H1 (cell line): ENCODE measurements around the gene KIF26B. TPM values are rescaled to one million over a fixed set of nuclear protein-coding genes. Genes with fewer than 3 reads are reported as not detected.

Source experiments
- CBX5 ChIP-seq: fragments of 300-800, 300-1000 bp; sonication (generic); IDR thresholded peaks from 2 replicates; pipeline ENCODE4 v1.7.1; 2016; ENCODE audit warnings: antibody characterized with exemption, low read length, low read depth
- POLR2AphosphoS5 ChIP-seq: IDR thresholded peaks from 2 replicates; pipeline ENCODE4 v1.6.1; 2011; ENCODE audit warnings: low read depth, low read length
- RAD21 ChIP-seq, 2 experiments: IDR thresholded peaks in 1 of 2; conservative IDR thresholded peaks in 1 of 2; 2 replicates each; pipeline ENCODE4 v1.6.1; 2011; ENCODE audit warnings: low read depth in 2 of 2, low read length in 2 of 2, improper control_type of control experiment in 1 of 2, inconsistent platforms in 1 of 2, mild to moderate bottlenecking in 1 of 2, moderate library complexity in 1 of 2
- RFX5 ChIP-seq: IDR thresholded peaks from 2 replicates; pipeline ENCODE4 v1.6.1; 2011; ENCODE audit warnings: low read depth, low read length, improper control_type of control experiment, borderline replicate concordance
- SIRT6 ChIP-seq: IDR thresholded peaks from one replicate; pipeline ENCODE4 v1.7.1; 2012; ENCODE audit warnings: low read length, inconsistent platforms
- polyA plus RNA-seq, 7 experiments: library from polyadenylated mRNA; depleted of rRNA in 3 of 7; stranded (reverse) in 5 of 7; unstranded in 2 of 7; fragments of >200 nt in 5 of 7; fragments of 200-250 nt in 2 of 7; gene quantifications; 1 replicate in 5 of 7; 2 replicates in 1 of 7; 4 replicates in 1 of 7; pipeline versions ENCODE4 v1.2.1 to v1.2.3, GENCODE V29; 2011 to 2013; ENCODE audit warnings: missing spikeins in 2 of 7, mixed read lengths in 2 of 7
- total RNA-seq: library from RNA; stranded (reverse); fragmentation: NEBNext Ultra II Directional; extraction: Animal tissue kit (Norgen Biotek cat#: 25700); gene quantifications from 2 replicates; pipeline ENCODE4 v1.2.1, GENCODE V29; 2021
- TF ChIP-seq, protein P1 (sequence below): fragments of 300-600 bp; sonication (generic); IDR thresholded peaks from 2 replicates; pipeline ENCODE4 v1.7.1; 2012; ENCODE audit warnings: low read length, moderate library complexity, mild to moderate bottlenecking, inconsistent platforms; ENCODE audit not compliant: insufficient replicate concordance
- TF ChIP-seq, protein P2 (sequence below): IDR thresholded peaks from 2 replicates; pipeline ENCODE4 v1.6.1; 2012; ENCODE audit warnings: inconsistent platforms

The KIF26B gene
- total and polyA plus RNA-seq, 2 of the 8 experiments (the other 6 are each of a cell fraction or from before 2014, with no cell fraction given), result 0.06 to 0.28 TPM

DNA sequence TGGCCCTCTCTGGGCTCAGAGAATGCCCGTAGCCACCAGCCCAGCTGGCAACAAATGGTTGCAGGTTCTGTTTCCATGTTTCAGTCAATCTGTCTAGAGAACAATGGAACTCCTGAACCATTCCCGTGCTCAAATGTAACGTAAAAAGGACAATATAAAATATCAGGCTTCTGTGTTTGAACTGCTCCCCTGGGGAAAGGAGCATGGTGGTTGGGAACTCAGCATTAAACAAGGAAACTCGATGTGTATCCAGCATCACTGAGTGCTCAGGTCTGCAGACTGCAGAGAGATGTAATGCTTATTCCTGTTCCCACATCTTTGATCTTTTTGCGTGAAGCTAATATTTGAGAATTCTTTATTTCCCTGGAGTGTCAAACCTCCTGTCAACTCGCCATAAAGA is 326.5 kb downstream of the KIF26B start (continued):
- TF ChIP-seq, protein P1, sequence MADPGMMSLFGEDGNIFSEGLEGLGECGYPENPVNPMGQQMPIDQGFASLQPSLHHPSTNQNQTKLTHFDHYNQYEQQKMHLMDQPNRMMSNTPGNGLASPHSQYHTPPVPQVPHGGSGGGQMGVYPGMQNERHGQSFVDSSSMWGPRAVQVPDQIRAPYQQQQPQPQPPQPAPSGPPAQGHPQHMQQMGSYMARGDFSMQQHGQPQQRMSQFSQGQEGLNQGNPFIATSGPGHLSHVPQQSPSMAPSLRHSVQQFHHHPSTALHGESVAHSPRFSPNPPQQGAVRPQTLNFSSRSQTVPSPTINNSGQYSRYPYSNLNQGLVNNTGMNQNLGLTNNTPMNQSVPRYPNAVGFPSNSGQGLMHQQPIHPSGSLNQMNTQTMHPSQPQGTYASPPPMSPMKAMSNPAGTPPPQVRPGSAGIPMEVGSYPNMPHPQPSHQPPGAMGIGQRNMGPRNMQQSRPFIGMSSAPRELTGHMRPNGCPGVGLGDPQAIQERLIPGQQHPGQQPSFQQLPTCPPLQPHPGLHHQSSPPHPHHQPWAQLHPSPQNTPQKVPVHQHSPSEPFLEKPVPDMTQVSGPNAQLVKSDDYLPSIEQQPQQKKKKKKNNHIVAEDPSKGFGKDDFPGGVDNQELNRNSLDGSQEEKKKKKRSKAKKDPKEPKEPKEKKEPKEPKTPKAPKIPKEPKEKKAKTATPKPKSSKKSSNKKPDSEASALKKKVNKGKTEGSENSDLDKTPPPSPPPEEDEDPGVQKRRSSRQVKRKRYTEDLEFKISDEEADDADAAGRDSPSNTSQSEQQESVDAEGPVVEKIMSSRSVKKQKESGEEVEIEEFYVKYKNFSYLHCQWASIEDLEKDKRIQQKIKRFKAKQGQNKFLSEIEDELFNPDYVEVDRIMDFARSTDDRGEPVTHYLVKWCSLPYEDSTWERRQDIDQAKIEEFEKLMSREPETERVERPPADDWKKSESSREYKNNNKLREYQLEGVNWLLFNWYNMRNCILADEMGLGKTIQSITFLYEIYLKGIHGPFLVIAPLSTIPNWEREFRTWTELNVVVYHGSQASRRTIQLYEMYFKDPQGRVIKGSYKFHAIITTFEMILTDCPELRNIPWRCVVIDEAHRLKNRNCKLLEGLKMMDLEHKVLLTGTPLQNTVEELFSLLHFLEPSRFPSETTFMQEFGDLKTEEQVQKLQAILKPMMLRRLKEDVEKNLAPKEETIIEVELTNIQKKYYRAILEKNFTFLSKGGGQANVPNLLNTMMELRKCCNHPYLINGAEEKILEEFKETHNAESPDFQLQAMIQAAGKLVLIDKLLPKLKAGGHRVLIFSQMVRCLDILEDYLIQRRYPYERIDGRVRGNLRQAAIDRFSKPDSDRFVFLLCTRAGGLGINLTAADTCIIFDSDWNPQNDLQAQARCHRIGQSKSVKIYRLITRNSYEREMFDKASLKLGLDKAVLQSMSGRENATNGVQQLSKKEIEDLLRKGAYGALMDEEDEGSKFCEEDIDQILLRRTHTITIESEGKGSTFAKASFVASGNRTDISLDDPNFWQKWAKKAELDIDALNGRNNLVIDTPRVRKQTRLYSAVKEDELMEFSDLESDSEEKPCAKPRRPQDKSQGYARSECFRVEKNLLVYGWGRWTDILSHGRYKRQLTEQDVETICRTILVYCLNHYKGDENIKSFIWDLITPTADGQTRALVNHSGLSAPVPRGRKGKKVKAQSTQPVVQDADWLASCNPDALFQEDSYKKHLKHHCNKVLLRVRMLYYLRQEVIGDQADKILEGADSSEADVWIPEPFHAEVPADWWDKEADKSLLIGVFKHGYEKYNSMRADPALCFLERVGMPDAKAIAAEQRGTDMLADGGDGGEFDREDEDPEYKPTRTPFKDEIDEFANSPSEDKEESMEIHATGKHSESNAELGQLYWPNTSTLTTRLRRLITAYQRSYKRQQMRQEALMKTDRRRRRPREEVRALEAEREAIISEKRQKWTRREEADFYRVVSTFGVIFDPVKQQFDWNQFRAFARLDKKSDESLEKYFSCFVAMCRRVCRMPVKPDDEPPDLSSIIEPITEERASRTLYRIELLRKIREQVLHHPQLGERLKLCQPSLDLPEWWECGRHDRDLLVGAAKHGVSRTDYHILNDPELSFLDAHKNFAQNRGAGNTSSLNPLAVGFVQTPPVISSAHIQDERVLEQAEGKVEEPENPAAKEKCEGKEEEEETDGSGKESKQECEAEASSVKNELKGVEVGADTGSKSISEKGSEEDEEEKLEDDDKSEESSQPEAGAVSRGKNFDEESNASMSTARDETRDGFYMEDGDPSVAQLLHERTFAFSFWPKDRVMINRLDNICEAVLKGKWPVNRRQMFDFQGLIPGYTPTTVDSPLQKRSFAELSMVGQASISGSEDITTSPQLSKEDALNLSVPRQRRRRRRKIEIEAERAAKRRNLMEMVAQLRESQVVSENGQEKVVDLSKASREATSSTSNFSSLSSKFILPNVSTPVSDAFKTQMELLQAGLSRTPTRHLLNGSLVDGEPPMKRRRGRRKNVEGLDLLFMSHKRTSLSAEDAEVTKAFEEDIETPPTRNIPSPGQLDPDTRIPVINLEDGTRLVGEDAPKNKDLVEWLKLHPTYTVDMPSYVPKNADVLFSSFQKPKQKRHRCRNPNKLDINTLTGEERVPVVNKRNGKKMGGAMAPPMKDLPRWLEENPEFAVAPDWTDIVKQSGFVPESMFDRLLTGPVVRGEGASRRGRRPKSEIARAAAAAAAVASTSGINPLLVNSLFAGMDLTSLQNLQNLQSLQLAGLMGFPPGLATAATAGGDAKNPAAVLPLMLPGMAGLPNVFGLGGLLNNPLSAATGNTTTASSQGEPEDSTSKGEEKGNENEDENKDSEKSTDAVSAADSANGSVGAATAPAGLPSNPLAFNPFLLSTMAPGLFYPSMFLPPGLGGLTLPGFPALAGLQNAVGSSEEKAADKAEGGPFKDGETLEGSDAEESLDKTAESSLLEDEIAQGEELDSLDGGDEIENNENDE, result no peak
- TF ChIP-seq POLR2AphosphoS5 (no peak), RFX5 (no peak), SIRT6 (no peak), CBX5 (no peak), RAD21 (IDR thresholded peaks at IDR 0.05 in 1 of 2, conservative IDR thresholded peaks at IDR 0.05 in 1 of 2; ENCODE audit: low read depth in 2 of 2, low read length in 2 of 2) (no peak)
- TF ChIP-seq, protein P2, sequence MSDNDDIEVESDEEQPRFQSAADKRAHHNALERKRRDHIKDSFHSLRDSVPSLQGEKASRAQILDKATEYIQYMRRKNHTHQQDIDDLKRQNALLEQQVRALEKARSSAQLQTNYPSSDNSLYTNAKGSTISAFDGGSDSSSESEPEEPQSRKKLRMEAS, result no peak
